Glutamatergic neuron (in vitro differentiated cells): ENCODE results near the gene MYOD1. TPM values are rescaled to one million over a fixed set of nuclear protein-coding genes. Genes with fewer than 3 reads are reported as not detected.

ENCODE experiments used
- DNase-seq: peaks from one replicate; pipeline ENCODE4 v3.0.0; 2022
- H3K27ac Mint-ChIP-seq: one replicate; pipeline ENCODE4 v1.8.0; 2020; ENCODE audit warnings: mild to moderate bottlenecking, mixed read lengths, inconsistent platforms; ENCODE audit not compliant: unreplicated experiment
- H3K27me3 Mint-ChIP-seq: one replicate; pipeline ENCODE4 v1.8.0; 2020; ENCODE audit warnings: mild to moderate bottlenecking, moderate library complexity, mixed read lengths, inconsistent platforms; ENCODE audit not compliant: unreplicated experiment
- H3K36me3 Mint-ChIP-seq: one replicate; pipeline ENCODE4 v1.8.0; 2020; ENCODE audit warnings: mild to moderate bottlenecking, mixed read lengths, inconsistent platforms; ENCODE audit not compliant: unreplicated experiment
- H3K4me1 Mint-ChIP-seq: one replicate; pipeline ENCODE4 v1.8.0; 2020; ENCODE audit warnings: mild to moderate bottlenecking, low read depth, mixed read lengths, inconsistent platforms; ENCODE audit not compliant: unreplicated experiment
- H3K4me3 Mint-ChIP-seq: one replicate; pipeline ENCODE4 v1.8.0; 2020; ENCODE audit warnings: mild to moderate bottlenecking, mixed read lengths, inconsistent platforms; ENCODE audit not compliant: unreplicated experiment
- H3K9me3 Mint-ChIP-seq: one replicate; pipeline ENCODE4 v1.8.0; 2020; ENCODE audit warnings: mild to moderate bottlenecking, moderate library complexity, mixed read lengths, inconsistent platforms; ENCODE audit not compliant: unreplicated experiment
- total RNA-seq: library from RNA; stranded (reverse); fragmentation: NEBNext Ultra II Directional; extraction: Animal tissue kit (Norgen Biotek cat#: 25700); gene quantifications from one replicate; pipeline ENCODE4 v1.2.1, GENCODE V29; 2021; ENCODE audit not compliant: unreplicated experiment
- TF ChIP-seq, protein P1 (sequence below): fragments of 200-600 bp; sonication (generic); IDR thresholded peaks from one replicate; pipeline ENCODE4 v1.5.0; 2021; ENCODE audit not compliant: partially characterized antibody, unreplicated experiment

Gene MYOD1
- total RNA-seq, 1 donor from 2014 or later = not detected

DNA sequence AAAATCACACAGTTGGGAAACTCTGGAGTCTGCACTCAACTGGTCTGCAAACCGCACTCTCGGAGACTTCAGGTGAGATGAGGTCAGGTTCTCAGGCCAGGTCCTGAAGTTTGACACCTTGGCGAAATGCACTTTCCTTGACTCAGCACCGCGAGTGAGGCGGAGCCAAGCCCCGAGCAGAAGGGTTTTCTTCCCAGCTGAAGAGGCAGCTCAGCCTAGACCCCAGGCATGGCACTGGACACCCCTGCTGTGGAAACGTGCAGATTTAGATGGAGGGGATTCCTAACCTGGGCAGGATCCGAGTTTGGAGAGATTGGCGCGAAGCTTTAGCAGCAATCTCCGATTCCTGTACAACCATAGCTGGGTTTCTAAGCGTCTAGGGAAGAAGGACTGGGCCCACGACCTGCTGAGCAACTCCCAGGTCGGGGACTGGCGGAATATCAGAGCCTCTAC, 835 bp upstream of the MYOD1 start:
- Mint-ChIP-seq H3K36me3 (peaks cover 4% of the 10 kb centered on the region), H3K4me3 (no peak overlapping the region), H3K27me3 (peaks cover 25% of the 10 kb centered on the region), H3K27ac (no peak overlapping the region), H3K9me3 (no peaks in the 10 kb centered on the region), H3K4me1 (no peaks in the 10 kb centered on the region)
- TF ChIP-seq, protein P1, sequence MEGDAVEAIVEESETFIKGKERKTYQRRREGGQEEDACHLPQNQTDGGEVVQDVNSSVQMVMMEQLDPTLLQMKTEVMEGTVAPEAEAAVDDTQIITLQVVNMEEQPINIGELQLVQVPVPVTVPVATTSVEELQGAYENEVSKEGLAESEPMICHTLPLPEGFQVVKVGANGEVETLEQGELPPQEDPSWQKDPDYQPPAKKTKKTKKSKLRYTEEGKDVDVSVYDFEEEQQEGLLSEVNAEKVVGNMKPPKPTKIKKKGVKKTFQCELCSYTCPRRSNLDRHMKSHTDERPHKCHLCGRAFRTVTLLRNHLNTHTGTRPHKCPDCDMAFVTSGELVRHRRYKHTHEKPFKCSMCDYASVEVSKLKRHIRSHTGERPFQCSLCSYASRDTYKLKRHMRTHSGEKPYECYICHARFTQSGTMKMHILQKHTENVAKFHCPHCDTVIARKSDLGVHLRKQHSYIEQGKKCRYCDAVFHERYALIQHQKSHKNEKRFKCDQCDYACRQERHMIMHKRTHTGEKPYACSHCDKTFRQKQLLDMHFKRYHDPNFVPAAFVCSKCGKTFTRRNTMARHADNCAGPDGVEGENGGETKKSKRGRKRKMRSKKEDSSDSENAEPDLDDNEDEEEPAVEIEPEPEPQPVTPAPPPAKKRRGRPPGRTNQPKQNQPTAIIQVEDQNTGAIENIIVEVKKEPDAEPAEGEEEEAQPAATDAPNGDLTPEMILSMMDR = no peak
- no peak for DNase-seq

DNA sequence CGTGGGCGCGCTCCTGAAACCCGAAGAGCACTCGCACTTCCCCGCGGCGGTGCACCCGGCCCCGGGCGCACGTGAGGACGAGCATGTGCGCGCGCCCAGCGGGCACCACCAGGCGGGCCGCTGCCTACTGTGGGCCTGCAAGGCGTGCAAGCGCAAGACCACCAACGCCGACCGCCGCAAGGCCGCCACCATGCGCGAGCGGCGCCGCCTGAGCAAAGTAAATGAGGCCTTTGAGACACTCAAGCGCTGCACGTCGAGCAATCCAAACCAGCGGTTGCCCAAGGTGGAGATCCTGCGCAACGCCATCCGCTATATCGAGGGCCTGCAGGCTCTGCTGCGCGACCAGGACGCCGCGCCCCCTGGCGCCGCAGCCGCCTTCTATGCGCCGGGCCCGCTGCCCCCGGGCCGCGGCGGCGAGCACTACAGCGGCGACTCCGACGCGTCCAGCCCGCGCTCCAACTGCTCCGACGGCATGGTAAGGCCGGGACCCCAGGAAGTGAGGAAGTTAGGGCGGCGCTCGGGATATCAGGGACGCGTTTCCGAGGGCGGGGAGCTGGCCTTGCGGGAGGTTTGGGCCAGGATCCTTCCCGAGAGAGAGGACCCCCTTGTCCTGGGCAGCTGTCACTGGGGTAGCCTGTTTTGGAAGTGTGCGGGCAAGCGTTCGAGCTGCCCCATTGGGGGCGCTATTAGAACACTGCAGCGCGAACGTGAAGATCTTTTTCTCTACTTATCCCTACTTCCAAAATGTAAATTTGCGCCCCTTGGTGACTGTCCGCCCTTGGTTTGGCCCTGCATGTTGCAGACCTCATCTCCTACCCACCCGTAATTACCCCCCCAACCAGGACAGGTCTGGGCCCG, 796 bp downstream of the MYOD1 start:
- no peaks in the 10 kb centered on the region for H3K9me3 Mint-ChIP-seq
- H3K27ac Mint-ChIP-seq = no peak overlapping the region
- TF ChIP-seq, protein P1 = no peak
- no peaks in the 10 kb centered on the region for H3K4me1 Mint-ChIP-seq
- H3K4me3 Mint-ChIP-seq = no peak overlapping the region
- DNase-seq = peak; percentile 63
- H3K36me3 Mint-ChIP-seq = peaks cover 4% of the 10 kb centered on the region
- H3K27me3 Mint-ChIP-seq = peaks cover 26% of the 10 kb centered on the region

DNA sequence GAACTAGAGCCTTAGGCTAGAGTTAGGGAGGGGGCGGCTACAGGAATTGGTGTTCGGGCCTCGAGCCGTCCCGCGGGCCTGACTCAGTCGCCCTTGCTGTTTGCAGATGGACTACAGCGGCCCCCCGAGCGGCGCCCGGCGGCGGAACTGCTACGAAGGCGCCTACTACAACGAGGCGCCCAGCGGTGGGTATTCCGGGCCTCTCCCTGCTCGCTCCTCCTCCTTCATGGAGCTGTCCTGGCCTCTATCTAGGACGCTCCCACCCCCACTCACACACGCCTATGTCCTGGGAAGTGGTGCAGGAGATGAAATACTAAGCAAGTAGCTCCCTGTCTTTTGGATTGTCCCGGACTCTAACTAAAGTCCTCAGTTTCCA, 1.4 kb downstream of the MYOD1 start:
- H3K4me1 Mint-ChIP-seq = no peaks in the 10 kb centered on the region
- no peak for DNase-seq
- TF ChIP-seq, protein P1 = no peak
- peaks cover 26% of the 10 kb centered on the region for H3K27me3 Mint-ChIP-seq
- no peak overlapping the region for H3K4me3 Mint-ChIP-seq
- no peak overlapping the region for H3K27ac Mint-ChIP-seq
- peaks cover 4% of the 10 kb centered on the region for H3K36me3 Mint-ChIP-seq
- no peaks in the 10 kb centered on the region for H3K9me3 Mint-ChIP-seq

- H3K27me3 Mint-ChIP-seq = peaks cover 27% of the 10 kb centered on the region
Observed at GRCh38 chr11:17721242-17721999, 2.0 kb downstream of the MYOD1 start.

More at GRCh38 chr11:17721242-17721999, 2.0 kb downstream of the MYOD1 start:
- peak; percentile 54 for DNase-seq
- H3K4me3 Mint-ChIP-seq = no peak overlapping the region
- peaks cover 4% of the 10 kb centered on the region for H3K36me3 Mint-ChIP-seq
- no peaks in the 10 kb centered on the region for H3K9me3 Mint-ChIP-seq
- no peaks in the 10 kb centered on the region for H3K4me1 Mint-ChIP-seq
- TF ChIP-seq, protein P1 = no peak
- H3K27ac Mint-ChIP-seq = no peak overlapping the region
